Endometrium (tissue), 2 donors: ENCODE results near the gene SMG5.
"Not testable (repeated sequence)": the region's sequence is repeated elsewhere in the genome, so short reads cannot be mapped to it uniquely, and the experiment has no call there.

ENCODE experiments used
- FAIRE-seq: peaks from 2 replicates; lab custom pipeline; 2012; peaks lifted over from hg19 to GRCh38; lab: Jason Lieb, UNC
- donor health status: control.
- donor health status: control.

SMG5 gene

GRCh38 chr1:156282479-156283222 is at the start of gene SMG5:
Gene SMG5, minus strand, starts transcription at chr1:156282825. Its CDS starts 145 bp downstream, at chr1:156282680.
- FAIRE-seq = peak; percentile 59

- FAIRE-seq = not testable (repeated sequence)
Measured at GRCh38 chr1:156323179-156323578, 40.6 kb upstream of the SMG5 start.

GRCh38 chr1:156320560-156320959 is 37.9 kb upstream of the SMG5 start:
- no peak for FAIRE-seq

- FAIRE-seq = no peak
Measured at GRCh38 chr1:156319664-156320063, 37.0 kb upstream of the SMG5 start.

GRCh38 chr1:156316909-156317308 is 34.3 kb upstream of the SMG5 start:
- no peak for FAIRE-seq

- FAIRE-seq = no peak
Measured at GRCh38 chr1:156310962-156311361, 28.3 kb upstream of the SMG5 start.

- no peak for FAIRE-seq
Measured at GRCh38 chr1:156308078-156308477, 25.5 kb upstream of the SMG5 start.

GRCh38 chr1:156305215-156305614 is 22.6 kb upstream of the SMG5 start:
- FAIRE-seq = no peak

- FAIRE-seq = no peak
Measured at GRCh38 chr1:156303241-156303640, 20.6 kb upstream of the SMG5 start.

GRCh38 chr1:156298852-156299357 is 16.3 kb upstream of the SMG5 start, which contains the start of gene VHLL:
Gene VHLL, minus strand, starts transcription at chr1:156299307. Its CDS starts 118 bp downstream, at chr1:156299189.
- FAIRE-seq = no peak

- peak; percentile 66 for FAIRE-seq
Measured at GRCh38 chr1:156295391-156295947, 12.8 kb upstream of the SMG5 start, which contains the start of gene GLMP. Gene GLMP, minus strand, starts transcription at chr1:156295679. Its CDS starts 34 bp downstream, at chr1:156295645.

GRCh38 chr1:156293895-156294294 is 11.3 kb upstream of the SMG5 start:
- no peak for FAIRE-seq

GRCh38 chr1:156293098-156293434 is 10.4 kb upstream of the SMG5 start:
- FAIRE-seq = no peak

GRCh38 chr1:156291226-156292061 is 8.8 kb upstream of the SMG5 start:
- no peak for FAIRE-seq

- no peak for FAIRE-seq
Measured at GRCh38 chr1:156289857-156290256, 7.2 kb upstream of the SMG5 start.

GRCh38 chr1:156286061-156286460 is 3.4 kb upstream of the SMG5 start:
- FAIRE-seq = no peak

GRCh38 chr1:156285437-156285836 is 2.8 kb upstream of the SMG5 start:
- no peak for FAIRE-seq

- FAIRE-seq = no peak
Measured at GRCh38 chr1:156284757-156285156, 2.1 kb upstream of the SMG5 start.

GRCh38 chr1:156284112-156284511 is 1.5 kb upstream of the SMG5 start, which contains the start of gene TMEM79:
Gene TMEM79, plus strand, starts transcription at chr1:156284325. Its CDS starts 902 bp downstream, at chr1:156285227.
- no peak for FAIRE-seq

GRCh38 chr1:156283521-156283920 is 896 bp upstream of the SMG5 start:
- no peak for FAIRE-seq

GRCh38 chr1:156281693-156282478 is 739 bp downstream of the SMG5 start:
- no peak for FAIRE-seq

GRCh38 chr1:156281281-156281680 is 1.3 kb downstream of the SMG5 start:
- FAIRE-seq = no peak
